Peyer's patch (tissue), 4 donors: Measurements from ENCODE around the gene PNKP. TPM values are rescaled to one million over a fixed set of nuclear protein-coding genes. Genes with fewer than 3 reads are reported as not detected.

ENCODE experiments used
- DNase-seq, 3 donors: peaks; one replicate each; pipeline ENCODE4 v3.0.0-alpha.2; 2017 to 2019
- H3K27ac ChIP-seq, 4 donors: fragments of 200-600 bp; sonication (generic); one replicate each; pipeline ENCODE4 v1.5.1; 2016 to 2019
- H3K27me3 ChIP-seq, 2 donors: fragments of 200-600 bp; sonication (generic); one replicate each; pipeline ENCODE4 v1.5.1; 2019
- H3K36me3 ChIP-seq, 3 donors: fragments of 200-600 bp; sonication (generic); one replicate each; pipeline ENCODE4 v1.5.1; 2016 to 2019
- H3K4me1 ChIP-seq, 4 donors: fragments of 200-600 bp; sonication (generic); one replicate each; pipeline ENCODE4 v1.5.1; 2016 to 2019
- H3K4me3 ChIP-seq, 4 donors: fragments of 200-600 bp; sonication (generic); 1 replicate in 3 of 4; 2 replicates in 1 of 4; pipeline ENCODE4 v1.5.1; 2016 to 2019; ENCODE audit warnings: mild to moderate bottlenecking in 1 of 4
- H3K9me3 ChIP-seq, 4 donors: fragments of 200-600 bp; sonication (generic); one replicate each; pipeline ENCODE4 v1.5.1; 2016 to 2019; ENCODE audit warnings: mild to moderate bottlenecking in 1 of 4
- POLR2A ChIP-seq, 2 donors: fragments of 450-650 bp; IDR thresholded peaks; one replicate each; pipeline ENCODE4 v1.5.1; 2017; ENCODE audit warnings: antibody characterized with exemption in 2 of 2, mild to moderate bottlenecking in 2 of 2, moderate library complexity in 2 of 2
- total RNA-seq, 4 donors: library from RNA; depleted of rRNA; stranded (reverse); fragments of >200 nt; gene quantifications; one replicate each; pipeline ENCODE4 v1.1.0, GENCODE V29; 2016
- TF ChIP-seq, protein P1 (sequence below), 6 experiments: fragments of 450-650 bp in 4 of 6; fragments of 200-600 bp in 2 of 6; sonication (generic) in 1 of 6; IDR thresholded peaks; one replicate each; pipeline ENCODE4 v1.5.1; 2017 to 2019; ENCODE audit warnings: antibody characterized with exemption in 6 of 6, mild to moderate bottlenecking in 3 of 6, moderate library complexity in 1 of 6

The PNKP gene
- total RNA-seq, 4 donors from 2014 or later, result 58.7 to 235 (median 118) TPM

DNA sequence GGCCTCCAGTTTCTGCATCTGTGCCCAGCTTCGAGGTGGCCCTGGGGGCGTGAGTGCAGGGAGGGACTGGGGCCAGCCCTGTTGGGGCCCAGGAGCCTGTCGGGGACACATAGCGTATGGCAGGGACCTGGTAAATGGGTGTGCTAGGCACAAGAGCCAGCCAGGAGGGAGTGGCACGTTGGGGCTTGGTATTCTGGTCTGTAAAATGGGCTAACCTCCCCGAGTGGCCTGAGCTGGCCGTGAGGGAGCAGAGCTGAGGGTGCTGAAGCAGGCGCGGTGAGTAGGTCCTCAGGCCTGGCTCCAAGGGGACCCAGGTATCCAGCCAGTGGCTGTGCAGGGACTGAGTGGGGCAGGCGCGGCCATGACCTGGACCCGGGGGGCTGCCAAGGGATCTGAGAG is 12.1 kb downstream of the PNKP start:
- H3K27me3 ChIP-seq, result no peaks in the 10 kb centered on the region
- TF ChIP-seq, protein P1, sequence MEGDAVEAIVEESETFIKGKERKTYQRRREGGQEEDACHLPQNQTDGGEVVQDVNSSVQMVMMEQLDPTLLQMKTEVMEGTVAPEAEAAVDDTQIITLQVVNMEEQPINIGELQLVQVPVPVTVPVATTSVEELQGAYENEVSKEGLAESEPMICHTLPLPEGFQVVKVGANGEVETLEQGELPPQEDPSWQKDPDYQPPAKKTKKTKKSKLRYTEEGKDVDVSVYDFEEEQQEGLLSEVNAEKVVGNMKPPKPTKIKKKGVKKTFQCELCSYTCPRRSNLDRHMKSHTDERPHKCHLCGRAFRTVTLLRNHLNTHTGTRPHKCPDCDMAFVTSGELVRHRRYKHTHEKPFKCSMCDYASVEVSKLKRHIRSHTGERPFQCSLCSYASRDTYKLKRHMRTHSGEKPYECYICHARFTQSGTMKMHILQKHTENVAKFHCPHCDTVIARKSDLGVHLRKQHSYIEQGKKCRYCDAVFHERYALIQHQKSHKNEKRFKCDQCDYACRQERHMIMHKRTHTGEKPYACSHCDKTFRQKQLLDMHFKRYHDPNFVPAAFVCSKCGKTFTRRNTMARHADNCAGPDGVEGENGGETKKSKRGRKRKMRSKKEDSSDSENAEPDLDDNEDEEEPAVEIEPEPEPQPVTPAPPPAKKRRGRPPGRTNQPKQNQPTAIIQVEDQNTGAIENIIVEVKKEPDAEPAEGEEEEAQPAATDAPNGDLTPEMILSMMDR (IDR thresholded peaks at IDR 0.05), result no peak
- TF ChIP-seq POLR2A (IDR thresholded peaks at IDR 0.05), result no peak
- no peaks in the 10 kb centered on the region for H3K9me3 ChIP-seq
- no peak overlapping the region for H3K27ac ChIP-seq
- H3K36me3 ChIP-seq, result peaks cover 0 to 57% (median 0%) of the 10 kb centered on the region in 3 donors
- no peak overlapping the region for H3K4me3 ChIP-seq
- DNase-seq, result peak in 1 of 3 donors; percentile 45
- H3K4me1 ChIP-seq, result peaks cover 0 to 17% (median 6%) of the 10 kb centered on the region in 4 donors

DNA sequence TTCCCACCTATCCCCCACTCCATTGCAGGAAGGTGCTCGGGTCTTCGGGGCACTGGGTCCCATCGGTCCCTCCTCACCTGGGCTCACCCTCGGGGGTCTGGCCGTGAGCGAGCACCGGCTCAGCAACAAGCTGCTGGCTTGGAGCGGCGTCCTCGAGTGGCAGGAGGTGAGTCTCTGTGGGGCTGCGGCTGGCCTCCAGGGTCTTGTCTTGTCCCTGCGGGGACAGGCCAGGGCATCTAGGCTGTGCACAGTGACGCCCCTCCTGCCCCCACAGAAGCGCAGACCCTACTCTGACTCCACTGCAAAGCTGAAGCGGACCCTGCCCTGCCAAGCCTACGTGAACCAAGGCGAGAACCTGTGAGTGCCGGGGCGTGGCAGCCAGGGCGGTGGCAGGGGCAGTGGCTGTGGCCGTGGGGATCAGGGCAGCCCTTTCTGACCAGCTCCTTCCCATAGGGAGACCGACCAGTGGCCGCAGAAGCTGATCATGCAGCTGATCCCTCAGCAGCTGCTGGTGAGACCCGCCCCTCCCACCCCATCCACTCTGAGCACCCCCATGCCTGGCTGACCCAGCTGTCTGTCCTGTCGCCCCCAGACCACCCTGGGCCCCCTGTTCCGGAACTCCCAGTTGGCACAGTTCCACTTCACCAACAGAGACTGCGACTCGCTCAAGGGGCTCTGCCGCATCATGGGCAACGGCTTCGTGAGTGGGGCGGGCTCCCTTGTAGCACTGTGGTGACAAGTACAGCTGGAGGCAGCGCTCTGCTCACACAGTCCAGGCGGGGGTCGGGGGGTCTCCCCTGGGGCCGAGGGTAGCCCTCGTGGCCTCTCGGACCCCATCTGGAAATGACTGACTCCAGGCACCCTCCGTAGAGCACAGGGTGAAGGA is 12.8 kb downstream of the PNKP start:
- TF ChIP-seq, protein P1 (IDR thresholded peaks at IDR 0.05), result no peak
- no peak for TF ChIP-seq POLR2A (IDR thresholded peaks at IDR 0.05)
- DNase-seq, result peak in 1 of 3 donors; percentile 48

DNA sequence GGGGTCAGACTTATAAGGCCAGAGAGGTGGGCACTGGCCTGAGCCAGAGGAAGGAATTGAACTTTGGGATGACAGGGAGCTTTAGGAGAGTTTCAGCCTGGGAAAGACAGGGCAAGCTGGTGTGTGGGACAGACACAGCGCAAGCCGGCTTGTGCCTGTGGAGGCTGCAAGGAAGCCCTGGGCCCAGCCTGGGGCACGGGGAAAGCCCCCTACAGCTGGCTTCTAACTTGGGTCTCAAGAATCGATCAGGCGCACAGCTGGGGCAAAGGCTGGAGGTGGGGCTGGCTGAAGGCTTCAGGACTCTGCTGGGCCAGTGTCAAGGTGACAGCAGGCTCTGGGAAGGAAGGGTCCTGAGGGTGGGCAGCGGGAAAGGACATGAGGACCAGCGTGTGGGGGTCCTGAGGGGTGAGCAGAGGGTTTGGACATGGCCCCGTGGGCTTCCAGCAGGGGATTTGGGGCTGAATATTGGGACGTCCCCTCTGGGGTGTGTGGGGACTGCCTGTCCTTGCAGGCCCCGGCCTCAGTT is 13.5 kb downstream of the PNKP start:
- peaks cover 0 to 43% (median 0%) of the 10 kb centered on the region in 3 donors for H3K36me3 ChIP-seq
- H3K27me3 ChIP-seq, result no peaks in the 10 kb centered on the region
- TF ChIP-seq POLR2A (IDR thresholded peaks at IDR 0.05), result no peak
- TF ChIP-seq, protein P1 (IDR thresholded peaks at IDR 0.05), result no peak
- H3K4me3 ChIP-seq, result no peak overlapping the region
- DNase-seq, result no peak
- H3K27ac ChIP-seq, result no peak overlapping the region
- peaks cover 0 to 17% (median 6%) of the 10 kb centered on the region in 4 donors for H3K4me1 ChIP-seq
- no peaks in the 10 kb centered on the region for H3K9me3 ChIP-seq

More for the DNA sequence above, 12.8 kb downstream of the PNKP start:
- peaks cover 0 to 50% (median 0%) of the 10 kb centered on the region in 3 donors for H3K36me3 ChIP-seq
- peaks cover 0 to 17% (median 6%) of the 10 kb centered on the region in 4 donors for H3K4me1 ChIP-seq
- no peak overlapping the region for H3K4me3 ChIP-seq
- no peaks in the 10 kb centered on the region for H3K27me3 ChIP-seq
- no peak overlapping the region for H3K27ac ChIP-seq
- H3K9me3 ChIP-seq, result no peaks in the 10 kb centered on the region

DNA sequence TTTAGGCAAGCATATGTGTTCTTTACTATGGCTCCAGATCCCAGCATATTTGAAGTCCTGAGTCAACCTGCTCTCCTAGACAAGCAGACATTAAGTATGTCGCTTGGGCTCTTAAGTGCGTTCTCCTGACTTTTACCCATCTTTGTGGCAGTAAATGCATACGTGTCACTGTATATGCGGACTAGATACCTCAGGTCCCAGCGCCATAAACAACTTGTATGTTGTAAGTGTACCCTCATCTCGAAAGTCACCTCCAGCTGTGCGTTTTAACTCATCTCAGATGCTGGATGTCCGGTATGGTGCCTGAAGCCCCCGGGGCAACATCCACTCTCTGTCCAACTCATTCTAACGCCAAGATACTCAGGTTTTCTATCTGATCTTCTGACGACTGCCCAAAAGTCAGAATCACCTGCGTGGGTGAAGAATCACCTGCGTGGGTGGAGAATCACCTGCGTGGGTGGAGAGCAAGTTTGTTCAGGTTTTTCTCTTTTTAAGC is 14.7 kb downstream of the PNKP start:
- TF ChIP-seq, protein P1 (IDR thresholded peaks at IDR 0.05), result no peak
- TF ChIP-seq POLR2A (IDR thresholded peaks at IDR 0.05), result no peak
- Histone ChIP-seq H3K4me3 (peak overlapping the region in 2 of 4 donors; percentile 96 to 98), H3K27me3 (no peaks in the 10 kb centered on the region), H3K9me3 (no peaks in the 10 kb centered on the region), H3K4me1 (peaks cover 0 to 17% (median 9%) of the 10 kb centered on the region in 4 donors), H3K27ac (no peak overlapping the region), H3K36me3 (peaks cover 0 to 31% (median 0%) of the 10 kb centered on the region in 3 donors)
- no peak for DNase-seq

DNA sequence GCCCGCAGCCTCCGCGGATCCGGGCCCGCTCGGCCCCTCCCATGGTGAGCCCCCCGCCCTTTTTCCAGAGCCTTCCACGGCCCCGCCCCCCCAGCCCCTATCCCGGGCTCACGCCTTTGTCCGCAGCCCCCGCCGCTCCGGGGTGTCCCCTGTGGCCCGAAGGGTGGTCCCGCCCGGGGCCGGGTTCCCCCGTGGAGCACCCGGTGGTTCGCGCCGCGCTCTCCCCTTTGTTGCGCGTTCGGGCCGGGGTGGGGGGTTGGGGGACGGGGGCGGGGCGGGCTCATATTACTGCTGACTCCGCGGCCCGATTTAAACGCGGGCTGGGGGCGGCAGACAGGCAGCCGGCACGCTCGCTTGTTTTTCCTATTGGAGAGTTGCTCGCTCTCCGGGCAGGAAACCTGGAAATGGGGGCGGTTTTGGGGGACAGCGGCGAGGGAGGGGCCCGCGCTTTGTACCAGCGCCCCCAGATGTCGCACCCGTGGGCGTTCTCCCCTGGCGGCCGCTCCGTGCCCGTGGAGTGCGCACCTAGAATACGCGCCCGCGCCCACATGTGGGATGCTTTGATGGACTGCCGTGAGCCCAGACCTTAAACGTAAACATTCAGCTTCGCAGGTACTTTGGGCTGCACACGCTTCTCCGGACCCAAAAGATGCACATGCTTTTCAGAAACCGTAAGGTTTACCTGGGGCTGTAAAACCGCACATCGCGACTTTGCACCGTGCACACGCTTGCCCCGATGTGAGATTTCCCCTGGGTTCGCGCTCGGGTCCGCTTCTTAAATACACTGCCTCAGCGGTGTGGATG is 15.7 kb downstream of the PNKP start:
- peak overlapping the region; percentile 95 to 100 (median 99) for H3K27ac ChIP-seq
- H3K9me3 ChIP-seq, result no peaks in the 10 kb centered on the region
- TF ChIP-seq, protein P1 (IDR thresholded peaks at IDR 0.05), result no peak
- TF ChIP-seq POLR2A (IDR thresholded peaks at IDR 0.05), result no peak
- H3K4me1 ChIP-seq, result peaks cover 0 to 17% (median 9%) of the 10 kb centered on the region in 4 donors
- DNase-seq, result peak in 2 of 3 donors; percentile 45 to 55
- peak overlapping the region; percentile 91 to 98 (median 96) for H3K4me3 ChIP-seq
- no peaks in the 10 kb centered on the region for H3K27me3 ChIP-seq
- peaks cover 0 to 21% (median 0%) of the 10 kb centered on the region in 3 donors for H3K36me3 ChIP-seq
